Activated effector memory CD4-positive, alpha-beta T cell treated with Interleukin-2 at 50 U/mL for 16 hours (primary cell): Measurements from ENCODE around the gene MTX1.
"Not testable (repeated sequence)": the region's sequence is repeated elsewhere in the genome, so short reads cannot be mapped to it uniquely, and the experiment has no call there.

Source experiments
- DNase-seq: peaks from one replicate; pipeline ENCODE4 v3.0.0-alpha.2; 2020

MTX1 gene, protein sequence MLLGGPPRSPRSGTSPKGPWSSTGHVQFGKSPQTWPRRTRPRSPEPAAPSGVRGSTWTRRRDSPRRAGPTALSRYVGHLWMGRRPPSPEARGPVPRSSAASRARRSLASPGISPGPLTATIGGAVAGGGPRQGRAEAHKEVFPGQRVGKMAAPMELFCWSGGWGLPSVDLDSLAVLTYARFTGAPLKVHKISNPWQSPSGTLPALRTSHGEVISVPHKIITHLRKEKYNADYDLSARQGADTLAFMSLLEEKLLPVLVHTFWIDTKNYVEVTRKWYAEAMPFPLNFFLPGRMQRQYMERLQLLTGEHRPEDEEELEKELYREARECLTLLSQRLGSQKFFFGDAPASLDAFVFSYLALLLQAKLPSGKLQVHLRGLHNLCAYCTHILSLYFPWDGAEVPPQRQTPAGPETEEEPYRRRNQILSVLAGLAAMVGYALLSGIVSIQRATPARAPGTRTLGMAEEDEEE

DNA sequence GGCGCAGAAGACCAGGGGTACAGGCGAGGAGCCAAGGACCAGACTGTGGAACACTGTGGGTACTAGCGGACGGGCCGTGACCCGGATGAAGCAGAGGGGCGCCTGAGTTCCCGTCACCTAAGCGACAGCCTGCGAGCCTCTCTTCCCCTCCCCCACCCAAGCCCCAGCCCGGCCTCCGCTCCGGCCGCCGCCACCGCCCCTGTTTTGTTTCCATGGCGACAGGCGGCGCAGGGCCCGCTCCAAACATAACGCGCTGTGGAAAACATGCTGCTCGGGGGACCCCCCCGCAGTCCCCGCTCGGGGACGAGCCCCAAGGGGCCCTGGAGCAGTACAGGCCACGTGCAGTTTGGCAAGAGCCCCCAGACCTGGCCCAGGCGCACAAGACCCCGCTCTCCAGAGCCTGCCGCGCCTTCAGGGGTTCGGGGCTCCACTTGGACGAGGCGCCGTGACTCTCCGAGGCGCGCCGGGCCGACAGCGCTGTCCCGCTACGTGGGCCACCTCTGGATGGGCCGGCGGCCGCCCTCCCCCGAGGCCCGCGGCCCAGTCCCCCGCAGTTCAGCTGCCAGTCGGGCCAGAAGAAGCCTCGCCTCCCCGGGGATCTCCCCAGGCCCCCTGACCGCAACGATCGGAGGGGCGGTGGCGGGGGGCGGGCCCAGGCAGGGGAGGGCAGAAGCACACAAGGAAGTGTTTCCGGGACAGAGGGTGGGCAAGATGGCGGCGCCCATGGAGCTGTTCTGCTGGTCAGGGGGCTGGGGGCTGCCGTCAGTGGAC is at the start of gene MTX1:
TSS of gene MTX1 (plus strand) at position 155 of the 771 bp plus-strand sequence. CDS start at position 265, 110 bp downstream.
- peak; percentile 82 for DNase-seq

DNA sequence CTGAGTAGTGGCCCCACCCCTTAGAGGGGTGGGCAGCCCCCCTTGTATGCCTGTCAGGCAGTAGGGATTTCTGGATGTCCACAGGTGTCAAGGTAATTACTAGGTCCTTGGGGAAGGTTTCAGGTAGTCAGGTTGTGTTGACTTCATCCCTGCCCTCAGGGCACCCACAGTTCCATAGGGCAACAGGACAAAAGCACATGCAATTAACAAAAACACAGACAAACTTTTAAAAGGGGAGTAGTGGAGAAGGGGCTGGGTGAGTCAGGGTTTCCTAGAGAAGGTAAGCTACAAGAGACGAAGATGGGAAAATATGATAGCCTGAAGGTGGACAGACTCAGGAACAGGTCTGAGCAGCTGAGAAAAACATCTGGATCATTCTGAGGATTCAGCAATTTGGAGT is 49.5 kb upstream of the MTX1 start:
- no peak for DNase-seq

DNA sequence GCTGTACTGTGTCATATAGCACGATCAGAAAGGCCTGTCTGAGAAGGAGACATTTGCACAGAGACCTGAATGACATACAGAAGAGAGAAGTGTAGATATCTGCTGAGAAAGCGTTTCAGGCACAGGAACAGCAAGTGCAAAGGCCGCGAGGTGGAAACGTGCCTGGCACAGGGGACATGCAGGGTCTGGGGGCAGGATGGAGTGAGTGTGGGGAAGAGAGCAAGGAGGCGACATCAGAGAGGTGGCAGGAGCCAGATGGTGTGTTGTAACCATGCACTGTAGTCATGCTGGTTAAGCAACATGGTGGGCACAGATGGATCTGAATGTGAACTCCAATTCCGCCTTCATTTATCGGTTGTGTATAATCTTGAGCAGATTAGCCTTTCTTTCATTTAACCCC is 48.4 kb upstream of the MTX1 start:
- DNase-seq, result no peak

DNA sequence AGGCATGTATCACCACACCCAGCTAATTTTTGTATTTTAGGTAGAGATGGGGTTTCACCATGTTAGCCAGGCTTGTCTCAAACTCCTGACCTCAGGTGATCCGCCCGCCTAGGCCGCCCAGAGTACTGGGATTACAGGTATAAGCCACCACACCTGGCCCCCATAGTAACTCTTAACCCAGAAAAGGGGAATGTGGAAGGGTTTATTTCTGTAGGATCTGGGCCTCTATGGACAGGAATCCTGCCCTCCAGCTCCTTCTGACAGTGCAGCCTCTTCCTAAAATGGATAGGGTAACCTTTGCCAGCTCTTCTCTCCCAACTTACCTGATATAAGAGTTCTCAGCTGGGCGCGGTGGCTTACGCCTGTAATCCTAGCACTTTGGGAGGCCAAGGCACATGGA is 45.9 kb upstream of the MTX1 start:
- not testable (repeated sequence) for DNase-seq

DNA sequence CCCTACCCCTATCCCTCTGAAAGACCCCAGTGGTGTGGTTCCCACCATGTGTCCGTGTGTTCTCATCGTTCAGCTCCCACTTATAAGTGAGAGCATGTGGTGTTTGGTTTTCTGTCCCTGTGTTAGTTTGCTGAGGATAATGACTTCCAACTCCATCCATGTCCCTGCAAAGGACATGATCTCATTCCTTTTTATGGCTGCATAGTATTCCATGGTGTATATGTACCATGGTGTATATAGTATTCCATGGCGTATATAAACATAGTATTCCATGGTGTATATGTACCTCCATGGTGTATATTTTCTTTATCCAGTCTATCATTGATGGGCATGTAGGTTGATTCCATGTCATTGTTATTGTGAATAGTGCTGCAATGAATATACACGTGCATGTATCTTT is 44.7 kb upstream of the MTX1 start:
- DNase-seq, result not testable (repeated sequence)

DNA sequence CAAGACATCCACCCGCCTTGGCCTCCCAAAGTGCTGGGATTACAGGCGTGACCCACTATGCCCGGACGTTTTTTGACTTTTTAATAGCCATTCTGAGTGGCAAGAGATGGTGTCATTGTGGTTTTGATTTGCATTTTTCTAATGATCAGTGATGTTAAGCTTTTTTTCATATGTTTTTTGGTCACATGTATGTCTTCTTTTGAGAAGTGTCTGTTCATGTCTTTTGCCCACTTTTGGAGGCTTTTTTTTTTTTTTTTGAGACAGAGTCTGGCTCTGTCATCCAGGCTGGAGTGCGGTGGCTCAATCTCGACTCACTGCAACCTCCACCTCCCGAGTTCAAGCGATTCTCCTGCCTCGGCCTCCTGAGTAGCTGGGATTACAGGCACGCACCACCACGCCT is 43.9 kb upstream of the MTX1 start:
- DNase-seq, result not testable (repeated sequence)

DNA sequence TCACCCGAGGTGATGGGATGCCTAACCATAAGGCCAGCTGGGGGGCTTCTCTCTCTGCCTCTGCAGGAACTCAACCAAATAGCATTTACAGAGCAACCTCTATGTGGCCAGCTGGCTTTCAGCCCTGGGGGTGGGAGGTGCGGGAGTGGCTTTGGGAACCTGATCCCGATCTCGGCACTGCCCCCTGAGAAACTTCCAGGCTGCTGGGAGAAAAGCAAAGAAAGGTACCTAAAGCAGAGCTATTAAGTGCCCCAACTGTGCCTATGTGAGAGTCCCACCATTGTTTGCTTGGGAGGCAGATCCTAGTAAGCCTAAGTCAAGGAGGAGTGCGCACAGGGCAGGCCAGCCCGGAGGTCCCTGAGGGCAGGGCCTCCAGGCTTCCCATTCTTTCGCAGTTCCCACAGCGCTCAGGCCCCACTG is 42.4 kb upstream of the MTX1 start:
- no peak for DNase-seq

DNA sequence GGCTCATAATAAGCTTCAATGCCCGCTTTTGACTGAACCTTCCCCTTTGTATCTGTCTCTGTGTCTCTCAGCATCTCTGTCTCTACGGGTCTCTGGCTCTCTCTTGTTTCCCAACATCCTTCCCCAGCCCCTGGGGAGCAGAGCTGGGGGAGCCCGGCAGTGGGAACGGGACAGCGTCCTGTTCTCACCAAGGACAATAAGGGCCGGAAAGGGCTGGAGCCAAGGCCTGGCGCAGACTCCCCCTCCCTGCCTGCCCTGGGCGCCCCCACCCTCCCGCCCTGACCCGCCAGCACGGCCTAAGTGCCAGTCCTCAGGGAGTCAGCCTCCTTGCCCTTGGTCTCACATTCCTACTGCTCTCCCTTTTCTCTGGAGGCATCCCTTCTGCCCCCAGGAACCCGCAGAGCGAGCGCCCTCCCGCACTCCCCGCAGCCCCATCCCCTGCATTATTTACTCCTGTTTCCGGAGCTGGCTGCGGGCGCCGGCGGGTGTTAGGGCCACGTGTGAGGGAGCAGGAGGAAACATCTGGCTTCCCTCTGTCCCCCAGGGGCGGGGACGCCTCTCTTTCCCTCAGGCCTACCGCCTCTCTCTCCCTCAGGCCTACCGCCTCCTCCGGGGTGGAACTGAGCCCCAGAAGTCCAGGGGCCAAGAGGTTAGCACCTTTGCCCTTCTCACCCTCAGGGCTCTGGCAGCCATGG is 41.9 kb upstream of the MTX1 start:
- DNase-seq, result no peak

DNA sequence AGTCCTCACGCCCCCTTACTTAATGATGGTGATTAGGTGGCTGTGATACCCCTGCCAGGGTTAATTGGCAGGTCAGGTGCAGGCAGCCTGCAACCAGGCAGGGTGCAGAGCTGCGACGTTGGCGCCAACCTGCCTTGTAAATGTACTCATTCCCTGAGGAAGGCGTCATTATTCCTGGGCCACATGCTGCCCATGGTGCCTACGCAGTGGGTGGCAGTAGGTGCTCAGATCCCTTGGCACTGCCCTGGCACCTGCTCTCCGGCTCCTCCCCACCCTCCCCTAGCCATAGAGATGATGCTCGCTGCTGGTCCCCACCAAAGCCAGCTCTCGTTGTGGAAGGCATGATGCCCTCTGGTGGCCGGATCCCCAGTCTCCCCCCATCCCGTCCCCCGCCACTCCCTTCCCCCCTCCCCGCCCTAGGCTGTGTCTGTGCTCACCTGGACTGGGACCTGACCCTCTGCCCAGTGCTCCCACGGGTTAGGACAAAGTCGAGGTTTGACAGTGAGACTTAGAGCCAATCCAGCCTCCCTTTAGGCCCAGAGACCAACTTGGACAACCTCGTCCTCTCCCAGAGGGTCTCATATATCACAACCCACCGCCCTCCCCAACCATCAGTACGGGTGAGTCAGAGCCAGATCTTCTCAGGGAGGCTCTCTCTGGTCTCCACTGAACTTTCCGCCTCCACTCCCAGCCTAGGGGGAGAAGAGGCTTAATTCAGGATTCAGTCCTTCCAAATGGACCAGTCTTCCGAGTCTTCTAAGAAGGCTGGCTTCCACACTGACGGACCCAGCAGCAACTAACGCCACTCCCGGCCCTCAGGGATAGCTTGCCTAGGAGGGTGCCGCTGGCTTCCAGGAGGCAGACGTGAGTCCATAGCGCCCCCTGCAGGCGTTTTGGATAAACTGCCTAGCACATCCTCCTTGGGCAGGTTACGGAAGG is 41.1 kb upstream of the MTX1 start:
- DNase-seq, result peak; percentile 71

DNA sequence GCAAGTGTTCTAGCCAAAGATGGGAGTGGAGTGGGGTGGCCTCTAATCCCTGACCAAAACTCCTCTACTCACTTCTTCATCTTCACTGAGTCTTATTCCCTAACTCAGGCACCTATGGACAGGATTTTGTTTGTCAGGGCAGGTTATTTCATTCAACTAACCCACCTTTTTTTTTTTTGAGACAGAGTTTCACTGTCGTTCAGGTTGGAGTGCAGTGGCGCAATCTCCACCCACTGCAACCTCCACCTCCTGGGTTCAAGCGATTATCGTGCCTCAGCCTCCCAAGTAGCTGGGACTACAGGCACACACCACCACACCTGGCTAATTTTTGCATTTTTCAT is 40.4 kb upstream of the MTX1 start:
- not testable (repeated sequence) for DNase-seq

DNA sequence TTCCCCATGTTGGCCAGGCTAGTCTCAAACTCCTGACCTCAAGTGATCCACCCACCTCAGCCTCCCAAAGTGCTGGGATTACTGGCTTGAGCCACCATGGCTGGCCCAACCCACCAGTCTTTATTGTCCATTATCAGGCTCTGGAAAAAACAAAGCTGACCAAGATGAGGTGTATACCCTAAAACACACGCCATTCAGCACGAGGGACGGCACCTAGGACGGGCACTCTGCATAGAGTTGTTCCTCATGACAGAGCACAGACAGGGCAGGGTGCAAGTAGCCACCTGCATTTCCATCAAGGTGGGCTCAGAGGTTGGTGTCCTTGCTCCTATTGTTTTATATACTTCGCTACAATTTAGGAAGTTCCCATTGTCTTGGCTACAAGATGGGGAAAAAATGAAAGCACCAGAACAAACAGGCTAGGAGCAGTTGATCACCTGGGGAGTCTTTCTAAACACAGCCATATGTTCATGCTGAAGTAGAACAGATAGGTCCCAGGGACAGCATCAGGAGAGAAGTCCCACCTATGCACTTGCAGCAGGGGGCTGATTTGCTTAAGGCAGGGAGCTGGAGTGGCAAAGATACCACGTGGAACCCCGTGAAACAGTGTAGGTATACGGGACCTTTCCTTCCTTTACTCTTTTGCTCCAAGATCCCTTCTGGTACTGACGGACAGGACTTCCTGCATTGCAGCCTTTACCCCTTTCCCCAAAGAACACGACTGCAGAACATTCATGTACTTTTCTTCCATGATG is 39.9 kb upstream of the MTX1 start:
- DNase-seq, result no peak

DNA sequence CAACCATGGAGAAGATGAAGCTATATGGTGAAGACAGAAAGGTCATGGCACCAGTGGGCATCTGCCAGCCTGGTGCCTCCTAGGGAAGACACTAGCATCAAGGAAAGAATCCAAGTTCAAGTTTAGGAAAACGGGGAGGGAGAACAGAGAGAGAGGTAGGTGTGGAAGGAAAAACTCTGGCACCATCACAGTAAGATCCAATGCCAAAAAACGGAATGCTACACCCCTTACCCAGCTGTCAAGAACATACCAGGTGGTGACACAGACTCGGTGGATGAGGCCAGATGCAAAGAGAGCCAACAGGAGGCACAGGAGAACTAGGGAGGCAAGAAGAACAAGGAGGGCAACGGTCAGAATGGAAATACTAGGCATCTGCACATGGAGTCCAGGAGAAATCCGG is 39.0 kb upstream of the MTX1 start:
- no peak for DNase-seq

DNA sequence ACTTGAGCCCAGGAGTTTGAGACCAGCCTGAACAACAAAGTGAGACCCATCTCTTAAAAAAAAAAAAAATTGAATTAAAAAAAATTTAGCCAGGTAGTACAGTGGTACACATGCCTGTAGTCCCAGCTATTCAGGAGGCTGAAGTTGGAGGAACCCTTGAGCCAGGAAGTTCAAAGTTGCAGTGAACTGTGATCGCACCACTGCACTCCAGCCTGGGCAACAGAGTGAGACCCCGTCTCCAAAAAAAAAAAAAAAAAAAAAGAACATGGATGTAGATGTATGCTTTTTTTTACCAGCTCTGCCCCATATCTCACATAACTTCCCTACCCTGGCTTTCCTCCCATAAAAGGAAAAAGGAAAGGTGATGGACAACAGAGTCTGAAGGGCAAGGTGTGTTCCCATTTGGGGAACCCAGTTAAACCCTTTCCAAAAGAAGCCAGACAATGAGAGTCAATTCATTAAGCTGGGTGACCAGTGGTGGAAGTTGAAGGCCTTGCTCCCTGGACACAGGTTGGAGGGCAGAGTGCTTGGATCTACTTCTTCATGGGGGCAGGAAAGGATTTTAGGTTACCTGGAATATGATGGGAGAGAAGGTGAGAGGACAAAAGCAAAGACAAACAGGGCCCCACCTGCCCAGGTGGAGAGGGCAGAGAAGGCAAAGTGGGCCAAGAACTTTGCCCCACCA is 38.3 kb upstream of the MTX1 start:
- DNase-seq, result no peak

DNA sequence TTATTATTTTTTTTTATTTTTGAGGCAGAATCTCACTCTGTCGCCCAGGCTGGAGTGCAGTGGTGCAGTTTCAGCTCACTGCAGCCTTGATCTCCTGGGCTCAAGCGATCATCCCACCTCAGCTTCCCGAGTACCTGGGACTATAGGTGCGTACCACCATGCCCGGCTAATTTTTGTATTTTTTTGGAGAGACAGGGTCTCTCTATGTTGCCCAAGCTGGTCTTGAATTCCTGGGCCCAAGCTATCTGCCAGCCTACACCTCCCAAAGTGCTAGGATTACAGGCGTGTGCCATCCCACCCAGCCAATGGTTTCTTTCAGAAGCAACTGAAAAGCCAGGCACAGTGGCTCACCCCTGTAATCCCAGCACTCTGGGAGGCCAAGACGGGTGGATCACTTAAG is 37.7 kb upstream of the MTX1 start:
- DNase-seq, result no peak

DNA sequence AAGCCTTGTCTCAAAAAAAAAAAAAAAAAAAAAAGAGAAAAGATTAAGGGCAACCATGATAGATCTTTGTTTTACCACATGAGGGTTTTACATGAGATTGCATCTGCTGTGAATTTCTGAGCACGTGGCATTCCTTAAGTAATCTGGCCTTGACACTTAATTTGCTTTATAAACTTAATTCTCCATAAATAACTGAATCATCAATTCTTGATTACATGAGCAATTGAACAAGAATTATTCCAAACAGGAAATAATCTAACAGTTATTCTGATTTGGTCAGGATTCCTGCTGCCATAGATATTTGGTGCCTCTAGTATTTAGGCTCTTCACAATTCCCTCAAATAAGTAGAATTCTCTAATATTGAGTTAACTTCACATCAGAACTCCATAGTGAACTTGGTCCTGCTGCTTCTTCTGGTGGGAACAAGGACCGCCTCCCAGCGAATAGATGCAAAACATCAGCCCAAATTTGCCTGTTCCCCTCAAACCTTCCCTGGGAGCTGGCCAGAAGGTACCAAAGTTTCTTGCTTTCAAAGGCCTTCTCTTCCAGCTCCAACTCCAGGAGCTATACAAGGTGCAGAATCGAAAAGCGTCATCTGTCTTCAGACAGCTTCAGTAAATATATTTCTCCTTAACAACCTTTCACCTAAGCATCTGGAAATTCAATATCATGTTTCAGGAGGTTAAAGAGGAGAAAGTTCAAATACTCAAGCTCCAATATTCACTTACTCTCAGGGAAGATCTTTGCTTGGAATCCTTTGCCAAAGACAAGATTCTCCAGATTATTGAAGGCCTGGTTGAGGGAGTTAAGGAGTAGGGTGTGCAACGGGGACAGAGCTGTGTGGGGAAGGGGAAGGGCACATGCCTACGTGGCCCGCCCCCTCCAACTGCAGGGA is 36.4 kb upstream of the MTX1 start:
- DNase-seq, result no peak

DNA sequence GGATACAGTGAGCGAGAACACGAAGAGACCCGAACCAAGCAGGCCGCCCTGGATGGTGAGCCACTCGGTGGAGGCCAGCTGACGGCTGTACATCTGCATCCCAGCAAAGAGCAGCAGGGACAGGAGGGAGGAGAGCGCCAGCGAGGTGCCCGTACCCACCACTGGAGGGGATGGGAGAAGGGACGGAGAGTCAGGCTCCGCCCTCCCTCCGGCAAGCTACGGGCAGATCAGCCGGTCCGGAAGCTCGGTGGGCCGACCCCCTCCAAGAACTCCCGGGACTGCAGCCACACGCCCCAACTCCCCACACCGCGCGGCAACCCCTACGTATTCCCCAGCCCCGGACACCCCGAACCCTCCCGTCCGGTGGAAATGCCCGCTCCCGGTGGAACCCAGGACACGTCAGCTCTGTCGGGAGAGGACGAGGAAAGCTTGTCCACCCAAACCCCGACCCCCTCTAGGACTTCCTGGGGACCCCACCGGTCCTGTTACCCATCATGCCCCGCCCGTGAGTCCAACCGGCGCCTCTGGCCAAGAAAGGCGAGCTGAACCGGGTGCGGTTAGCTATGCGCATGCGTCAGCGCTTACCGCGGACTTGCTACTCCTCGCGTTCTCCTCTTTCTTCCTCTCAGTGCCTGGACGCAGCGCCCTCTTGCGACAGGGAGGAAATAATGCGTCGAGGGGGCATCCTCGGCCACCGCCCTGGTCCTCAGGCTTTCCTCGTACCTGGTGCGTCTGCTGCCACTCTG is 35.6 kb upstream of the MTX1 start, which contains the start of gene KRTCAP2:
TSS of gene KRTCAP2 (minus strand) at position 573 of the 746 bp plus-strand sequence. CDS start at position 493, 80 bp downstream.
- DNase-seq, result peak; percentile 90

DNA sequence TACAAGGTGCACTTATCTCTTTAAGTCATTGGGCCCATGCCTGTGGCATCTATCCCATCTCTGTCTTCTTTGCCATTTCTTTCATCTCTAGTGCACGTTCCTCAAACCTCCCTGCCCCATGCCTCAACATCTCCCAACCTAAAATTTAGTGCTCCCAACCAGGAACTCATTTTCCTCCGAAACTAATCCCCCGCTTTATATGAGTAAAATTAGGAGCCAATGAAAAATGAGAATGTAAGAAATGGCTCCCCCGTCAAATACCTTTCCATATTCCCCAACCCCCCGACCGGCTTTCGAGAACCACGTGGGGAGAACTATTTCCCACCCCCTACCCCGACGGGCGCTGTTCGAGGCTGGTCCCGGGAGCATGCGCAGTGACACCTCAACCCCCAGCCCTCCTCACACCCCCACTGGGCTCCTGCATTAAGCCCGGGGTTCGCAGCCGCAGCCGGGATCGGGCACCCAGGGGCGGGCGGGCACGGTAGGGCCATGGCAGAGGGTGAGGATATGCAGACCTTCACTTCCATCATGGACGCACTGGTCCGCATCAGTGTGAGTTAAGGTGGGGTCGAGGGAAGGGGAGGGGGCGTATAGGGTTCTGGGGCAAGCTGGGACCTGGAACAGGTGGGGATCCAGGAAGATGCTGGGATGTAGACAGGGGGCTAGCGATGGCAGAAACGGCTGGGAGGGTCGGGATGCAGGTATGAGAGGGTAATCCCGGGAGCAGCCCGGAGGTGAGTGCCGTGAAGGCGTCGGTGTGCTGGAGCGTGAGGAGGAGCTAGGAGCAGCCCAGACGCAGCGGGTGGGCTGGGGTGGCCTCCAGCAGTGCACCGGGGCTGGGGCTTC is 34.8 kb upstream of the MTX1 start, which contains the start of gene TRIM46:
TSS of gene TRIM46 (plus strand) at position 372 of the 846 bp plus-strand sequence. CDS start at position 490, 118 bp downstream.
- DNase-seq, result peak; percentile 49
